ENCODE data around the gene EDN2.

EDN2 gene

DNA sequence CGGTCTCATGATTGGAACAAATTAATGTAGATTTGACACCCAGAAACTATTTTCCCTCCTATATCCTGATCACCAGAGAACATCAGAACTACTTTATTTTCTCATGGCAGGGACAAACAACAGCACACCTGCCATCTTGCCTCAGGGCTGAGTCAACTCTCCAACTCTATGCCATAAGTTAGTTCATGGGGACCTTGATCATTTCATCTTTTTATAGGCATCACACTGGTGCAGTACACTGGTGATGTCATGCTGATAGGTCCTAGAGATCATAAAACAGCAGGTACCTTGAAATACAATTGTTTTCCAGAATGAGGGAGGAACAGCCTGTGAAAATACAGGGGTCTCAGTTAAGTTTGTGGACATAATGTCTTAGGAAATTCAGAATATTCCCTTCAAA lies 45.8 kb downstream of the EDN2 start:
- Histone ChIP-seq H3K4me1 (ENCODE audit: control insufficient read depth in 1 of 2, insufficient read depth in 1 of 2, low read depth in 1 of 2, low read length in 1 of 2) (no peaks in the 10 kb centered on the region), H3K36me3 (no peaks in the 10 kb centered on the region), H3K27ac (no peak overlapping the region), H3K4me3 (ENCODE audit: low read depth in 1 of 2, low read length in 1 of 2) (no peak overlapping the region), H3K27me3 (peaks cover 52% of the 10 kb centered on the region), H3K9me3 (no peaks in the 10 kb centered on the region)
- TF ChIP-seq, protein P1, sequence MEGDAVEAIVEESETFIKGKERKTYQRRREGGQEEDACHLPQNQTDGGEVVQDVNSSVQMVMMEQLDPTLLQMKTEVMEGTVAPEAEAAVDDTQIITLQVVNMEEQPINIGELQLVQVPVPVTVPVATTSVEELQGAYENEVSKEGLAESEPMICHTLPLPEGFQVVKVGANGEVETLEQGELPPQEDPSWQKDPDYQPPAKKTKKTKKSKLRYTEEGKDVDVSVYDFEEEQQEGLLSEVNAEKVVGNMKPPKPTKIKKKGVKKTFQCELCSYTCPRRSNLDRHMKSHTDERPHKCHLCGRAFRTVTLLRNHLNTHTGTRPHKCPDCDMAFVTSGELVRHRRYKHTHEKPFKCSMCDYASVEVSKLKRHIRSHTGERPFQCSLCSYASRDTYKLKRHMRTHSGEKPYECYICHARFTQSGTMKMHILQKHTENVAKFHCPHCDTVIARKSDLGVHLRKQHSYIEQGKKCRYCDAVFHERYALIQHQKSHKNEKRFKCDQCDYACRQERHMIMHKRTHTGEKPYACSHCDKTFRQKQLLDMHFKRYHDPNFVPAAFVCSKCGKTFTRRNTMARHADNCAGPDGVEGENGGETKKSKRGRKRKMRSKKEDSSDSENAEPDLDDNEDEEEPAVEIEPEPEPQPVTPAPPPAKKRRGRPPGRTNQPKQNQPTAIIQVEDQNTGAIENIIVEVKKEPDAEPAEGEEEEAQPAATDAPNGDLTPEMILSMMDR (IDR thresholded peaks at IDR 0.05) = no peak

GRCh38 chr1:41437011-41437355 lies 47.5 kb downstream of the EDN2 start:
- Histone ChIP-seq H3K9me3 (no peaks in the 10 kb centered on the region), H3K36me3 (no peaks in the 10 kb centered on the region), H3K27me3 (peaks cover 55% of the 10 kb centered on the region), H3K27ac (no peak overlapping the region), H3K4me1 (ENCODE audit: control insufficient read depth in 1 of 2, insufficient read depth in 1 of 2, low read depth in 1 of 2, low read length in 1 of 2) (no peaks in the 10 kb centered on the region), H3K4me3 (ENCODE audit: low read depth in 1 of 2, low read length in 1 of 2) (no peak overlapping the region)
- TF ChIP-seq, protein P1 (IDR thresholded peaks at IDR 0.05) = no peak

DNA sequence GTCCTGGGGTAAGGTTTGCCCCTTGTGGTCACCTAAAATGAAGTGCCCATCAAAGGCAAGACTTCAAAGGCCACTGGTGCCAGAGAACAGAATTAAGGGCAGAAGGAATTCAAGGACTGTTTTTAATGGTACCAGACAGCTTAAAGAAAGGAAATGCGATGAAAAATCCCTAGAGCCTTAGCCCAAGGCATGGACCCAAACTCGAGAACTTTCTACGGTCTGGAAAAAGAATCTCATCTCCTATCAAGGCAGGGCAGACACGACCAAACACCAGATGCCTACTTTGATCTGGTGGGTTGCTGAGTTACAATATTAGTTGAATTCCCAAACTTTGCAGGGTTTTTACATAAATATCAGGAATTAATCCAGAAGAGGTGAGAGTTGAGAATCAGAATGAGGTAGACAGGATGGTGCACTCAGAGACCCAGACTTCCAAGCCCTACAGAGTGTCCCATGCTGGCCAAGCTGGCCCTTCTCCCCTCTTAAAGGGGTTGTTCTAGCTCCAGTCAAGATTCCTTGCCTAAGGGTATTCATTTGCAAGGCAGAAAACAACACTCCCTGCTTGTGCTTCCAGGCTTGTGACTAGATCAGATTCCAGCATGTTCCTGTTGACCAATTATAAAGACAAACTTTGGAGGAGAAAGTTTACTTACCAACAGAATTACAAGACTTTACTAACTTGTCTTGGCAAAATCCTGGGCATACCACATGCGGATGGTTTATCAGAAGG lies 48.0 kb downstream of the EDN2 start:
- H3K27me3 ChIP-seq = peaks cover 55% of the 10 kb centered on the region
- no peak overlapping the region for H3K4me3 ChIP-seq (ENCODE audit: low read depth in 1 of 2, low read length in 1 of 2)
- TF ChIP-seq, protein P1 (IDR thresholded peaks at IDR 0.05) = no peak
- no peak overlapping the region for H3K27ac ChIP-seq
- no peaks in the 10 kb centered on the region for H3K4me1 ChIP-seq (ENCODE audit: control insufficient read depth in 1 of 2, insufficient read depth in 1 of 2, low read depth in 1 of 2, low read length in 1 of 2)
- no peaks in the 10 kb centered on the region for H3K9me3 ChIP-seq
- H3K36me3 ChIP-seq = no peaks in the 10 kb centered on the region

- H3K4me1 ChIP-seq (ENCODE audit: control insufficient read depth in 1 of 2, insufficient read depth in 1 of 2, low read depth in 1 of 2, low read length in 1 of 2) = no peaks in the 10 kb centered on the region
Measured at GRCh38 chr1:41435570-41436178, 48.8 kb downstream of the EDN2 start.

GRCh38 chr1:41434748-41435449 lies 49.6 kb downstream of the EDN2 start:
- H3K27ac ChIP-seq = no peak overlapping the region
- no peaks in the 10 kb centered on the region for H3K4me1 ChIP-seq (ENCODE audit: control insufficient read depth in 1 of 2, insufficient read depth in 1 of 2, low read depth in 1 of 2, low read length in 1 of 2)
- no peak overlapping the region for H3K4me3 ChIP-seq (ENCODE audit: low read depth in 1 of 2, low read length in 1 of 2)
- TF ChIP-seq, protein P1 (IDR thresholded peaks at IDR 0.05) = no peak
- H3K36me3 ChIP-seq = no peaks in the 10 kb centered on the region
- peaks cover 55% of the 10 kb centered on the region for H3K27me3 ChIP-seq
- H3K9me3 ChIP-seq = no peaks in the 10 kb centered on the region

More at GRCh38 chr1:41435570-41436178, 48.8 kb downstream of the EDN2 start:
- Histone ChIP-seq H3K4me3 (ENCODE audit: low read depth in 1 of 2, low read length in 1 of 2) (no peak overlapping the region), H3K27ac (no peak overlapping the region), H3K9me3 (no peaks in the 10 kb centered on the region), H3K27me3 (peaks cover 55% of the 10 kb centered on the region), H3K36me3 (no peaks in the 10 kb centered on the region)
- TF ChIP-seq, protein P1 (IDR thresholded peaks at IDR 0.05) = no peak
